Measurements from ENCODE around the gene CFH. TPM values are rescaled to one million over a fixed set of nuclear protein-coding genes. Genes with fewer than 3 reads are reported as not detected.
A peak's percentile ranks its signal among the peaks of the same experiment; 100 is the strongest.
"Not testable (repeated sequence)": the region's sequence is repeated elsewhere in the genome, so short reads cannot be mapped to it uniquely, and the experiment has no call there.

The CFH gene
- total and polyA plus RNA-seq, 7 donors: 5.3 to 40.2 (median 31.6) TPM

DNA sequence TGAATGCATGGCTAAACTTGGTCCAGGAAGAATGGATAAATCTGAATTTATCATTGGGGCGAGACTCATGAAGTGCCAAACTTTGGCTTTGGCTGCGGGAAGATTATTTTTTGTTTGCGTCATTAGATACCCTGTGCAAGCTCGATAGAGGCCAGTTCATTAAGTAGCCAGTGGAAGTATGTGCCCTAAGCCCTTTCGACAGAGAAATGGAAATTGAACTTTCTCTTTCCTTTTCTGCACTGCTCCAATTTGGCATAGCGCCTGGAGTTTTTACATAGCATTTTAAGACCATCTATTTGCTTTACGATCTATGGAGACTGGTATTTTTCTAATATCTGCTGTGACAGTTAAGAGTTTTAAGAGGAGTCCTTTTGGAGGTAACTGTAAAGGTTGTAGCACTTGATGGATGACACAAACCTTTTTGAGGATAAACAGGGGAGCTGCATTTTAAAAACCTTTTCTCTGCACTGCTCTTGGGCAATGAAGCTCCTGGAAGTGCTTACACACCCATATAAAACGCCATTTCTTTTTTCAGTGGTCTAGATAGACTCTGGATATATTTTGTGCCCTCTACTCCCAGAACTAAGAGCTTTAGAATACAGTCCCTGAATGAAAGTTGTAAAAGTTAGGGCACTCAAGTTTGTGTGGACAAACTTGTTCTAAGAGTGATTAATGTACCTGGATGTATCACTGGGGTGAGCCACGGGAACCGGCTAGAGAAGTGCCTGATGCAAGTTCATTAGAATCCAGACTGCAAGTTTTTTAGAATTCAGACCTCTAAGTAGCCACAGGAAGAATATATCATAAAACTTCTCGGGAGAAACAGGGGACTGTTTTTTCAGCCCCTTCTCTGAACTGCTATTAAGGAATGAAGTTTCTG is 81.5 kb downstream of the CFH start:
- Histone ChIP-seq H3K27ac (peak overlapping the region in 3 of 4 donors; percentile 18 to 62 (median 40)), H3K9me3 (no peaks in the 10 kb centered on the region), H3K27me3 (no peaks in the 10 kb centered on the region), H3K36me3 (no peaks in the 10 kb centered on the region), H3K4me3 (peak overlapping the region in 3 of 4 donors; percentile 23 to 29 (median 25)), H3K4me1 (peaks cover 0 to 10% (median 10%) of the 10 kb centered on the region in 4 donors)
- no peak for DNase-seq
- intact Hi-C loops (cut with DNase I): no loop called here
- 76 to 79% methylated on average over 11 of the region's 11 CpGs for WGBS, 2 donors
- TF ChIP-seq, protein P1, sequence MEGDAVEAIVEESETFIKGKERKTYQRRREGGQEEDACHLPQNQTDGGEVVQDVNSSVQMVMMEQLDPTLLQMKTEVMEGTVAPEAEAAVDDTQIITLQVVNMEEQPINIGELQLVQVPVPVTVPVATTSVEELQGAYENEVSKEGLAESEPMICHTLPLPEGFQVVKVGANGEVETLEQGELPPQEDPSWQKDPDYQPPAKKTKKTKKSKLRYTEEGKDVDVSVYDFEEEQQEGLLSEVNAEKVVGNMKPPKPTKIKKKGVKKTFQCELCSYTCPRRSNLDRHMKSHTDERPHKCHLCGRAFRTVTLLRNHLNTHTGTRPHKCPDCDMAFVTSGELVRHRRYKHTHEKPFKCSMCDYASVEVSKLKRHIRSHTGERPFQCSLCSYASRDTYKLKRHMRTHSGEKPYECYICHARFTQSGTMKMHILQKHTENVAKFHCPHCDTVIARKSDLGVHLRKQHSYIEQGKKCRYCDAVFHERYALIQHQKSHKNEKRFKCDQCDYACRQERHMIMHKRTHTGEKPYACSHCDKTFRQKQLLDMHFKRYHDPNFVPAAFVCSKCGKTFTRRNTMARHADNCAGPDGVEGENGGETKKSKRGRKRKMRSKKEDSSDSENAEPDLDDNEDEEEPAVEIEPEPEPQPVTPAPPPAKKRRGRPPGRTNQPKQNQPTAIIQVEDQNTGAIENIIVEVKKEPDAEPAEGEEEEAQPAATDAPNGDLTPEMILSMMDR (IDR thresholded peaks at IDR 0.05): no peak
- TF ChIP-seq POLR2A (IDR thresholded peaks at IDR 0.05) (no peak), POLR2AphosphoS5 (IDR thresholded peaks at IDR 0.05) (peak in 2 of 4 donors; percentile 57 to 60), EP300 (IDR thresholded peaks at IDR 0.05) (no peak)

- Histone ChIP-seq H3K27ac (peak overlapping the region in 3 of 4 donors; percentile 18 to 62 (median 40)), H3K27me3 (no peaks in the 10 kb centered on the region), H3K36me3 (no peaks in the 10 kb centered on the region), H3K9me3 (peaks cover 0 to 6% (median 0%) of the 10 kb centered on the region in 4 donors), H3K4me1 (peaks cover 0 to 10% (median 10%) of the 10 kb centered on the region in 4 donors), H3K4me3 (no peak overlapping the region)
- TF ChIP-seq POLR2AphosphoS5 (IDR thresholded peaks at IDR 0.05): no peak
- TF ChIP-seq, protein P1 (IDR thresholded peaks at IDR 0.05): no peak
- TF ChIP-seq EP300 (IDR thresholded peaks at IDR 0.05): no peak
- no peak for TF ChIP-seq POLR2A (IDR thresholded peaks at IDR 0.05)
- DNase-seq: no peak
- intact Hi-C loops (cut with DNase I): no loop called here
These were observed 82.2 kb downstream of the CFH start for GRCh38 chr1:196734006-196734405.

DNA sequence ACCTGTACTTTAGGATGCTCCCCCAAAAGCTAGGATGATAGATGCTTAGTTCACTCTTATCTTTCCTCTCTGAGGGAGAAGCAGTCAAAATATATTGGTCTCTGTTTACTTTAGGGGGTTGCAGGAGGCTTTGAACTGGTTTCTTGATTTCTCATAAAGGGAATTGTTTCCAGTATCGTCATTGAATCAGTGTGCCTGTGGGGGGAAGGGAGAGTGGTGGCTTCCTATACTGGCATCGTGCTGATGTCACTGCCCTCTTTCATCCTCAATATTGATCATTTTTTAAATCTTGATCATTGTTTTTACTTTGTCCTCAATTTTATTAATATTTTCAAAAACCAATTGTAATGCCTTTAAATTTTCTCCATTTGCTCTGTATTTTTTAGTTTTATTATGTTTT is 82.6 kb downstream of the CFH start:
- intact Hi-C loops (cut with DNase I): no loop called here
- H3K27me3 ChIP-seq: no peaks in the 10 kb centered on the region
- H3K9me3 ChIP-seq: peaks cover 0 to 7% (median 0%) of the 10 kb centered on the region in 4 donors
- WGBS, 2 donors: 74 to 79% methylated on average over 2 of the region's 2 CpGs
- H3K4me3 ChIP-seq: no peak overlapping the region
- no peaks in the 10 kb centered on the region for H3K36me3 ChIP-seq
- TF ChIP-seq EP300 (IDR thresholded peaks at IDR 0.05) (no peak), POLR2A (IDR thresholded peaks at IDR 0.05) (no peak), POLR2AphosphoS5 (IDR thresholded peaks at IDR 0.05) (no peak)
- TF ChIP-seq, protein P1 (IDR thresholded peaks at IDR 0.05): no peak
- H3K27ac ChIP-seq: no peak overlapping the region
- no peak for DNase-seq
- peaks cover 0 to 10% (median 10%) of the 10 kb centered on the region in 4 donors for H3K4me1 ChIP-seq

DNA sequence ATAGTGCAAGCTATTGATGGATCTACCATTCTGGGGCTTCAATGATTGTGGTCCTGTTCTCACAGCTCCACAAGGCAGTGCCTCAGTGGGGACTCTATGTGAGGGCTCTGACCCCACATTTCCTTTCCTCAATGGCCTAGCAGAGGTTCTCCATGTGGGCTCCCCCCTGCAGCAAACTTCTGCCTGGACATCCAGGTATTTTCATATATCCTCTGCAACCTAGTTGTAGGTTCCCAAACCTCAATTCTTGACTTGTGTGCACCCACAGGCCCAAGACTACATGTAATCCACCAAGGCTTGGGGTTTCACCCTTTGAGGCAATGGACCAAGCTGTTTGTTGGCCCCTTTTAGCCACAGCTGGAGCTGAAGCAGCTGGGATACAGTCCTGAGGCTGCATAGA is 86.9 kb downstream of the CFH start:
- H3K4me1 ChIP-seq: peaks cover 0 to 8% (median 4%) of the 10 kb centered on the region in 4 donors
- DNase-seq: no peak
- TF ChIP-seq POLR2A (IDR thresholded peaks at IDR 0.05): no peak
- TF ChIP-seq EP300 (IDR thresholded peaks at IDR 0.05): no peak
- TF ChIP-seq POLR2AphosphoS5 (IDR thresholded peaks at IDR 0.05): no peak
- TF ChIP-seq, protein P1 (IDR thresholded peaks at IDR 0.05): no peak
- no peaks in the 10 kb centered on the region for H3K27me3 ChIP-seq
- H3K27ac ChIP-seq: no peak overlapping the region
- no peaks in the 10 kb centered on the region for H3K36me3 ChIP-seq
- no peak overlapping the region for H3K4me3 ChIP-seq
- peaks cover 0 to 7% (median 0%) of the 10 kb centered on the region in 4 donors for H3K9me3 ChIP-seq
- intact Hi-C loops (cut with DNase I): no loop called here

DNA sequence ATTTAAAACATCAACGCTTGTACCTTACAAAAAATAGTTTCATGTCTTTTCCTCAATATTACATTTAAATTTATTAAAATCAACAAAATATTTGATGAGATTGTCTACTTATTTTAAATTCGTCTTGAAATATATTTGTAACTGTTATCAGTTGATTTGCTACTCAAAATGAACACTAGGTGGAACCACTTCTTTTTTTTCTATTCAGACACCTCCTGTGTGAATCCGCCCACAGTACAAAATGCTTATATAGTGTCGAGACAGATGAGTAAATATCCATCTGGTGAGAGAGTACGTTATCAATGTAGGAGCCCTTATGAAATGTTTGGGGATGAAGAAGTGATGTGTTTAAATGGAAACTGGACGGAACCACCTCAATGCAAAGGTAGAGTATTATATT is 91.4 kb downstream of the CFH start:
- DNase-seq; H3K9me3 ChIP-seq; H3K4me3 ChIP-seq; H3K4me1 ChIP-seq; H3K27me3 ChIP-seq; H3K36me3 ChIP-seq; H3K27ac ChIP-seq; intact Hi-C loops (cut with DNase I): not testable (repeated sequence)
- 31 to 54% methylated on average over 6 of the region's 6 CpGs for WGBS, 2 donors

DNA sequence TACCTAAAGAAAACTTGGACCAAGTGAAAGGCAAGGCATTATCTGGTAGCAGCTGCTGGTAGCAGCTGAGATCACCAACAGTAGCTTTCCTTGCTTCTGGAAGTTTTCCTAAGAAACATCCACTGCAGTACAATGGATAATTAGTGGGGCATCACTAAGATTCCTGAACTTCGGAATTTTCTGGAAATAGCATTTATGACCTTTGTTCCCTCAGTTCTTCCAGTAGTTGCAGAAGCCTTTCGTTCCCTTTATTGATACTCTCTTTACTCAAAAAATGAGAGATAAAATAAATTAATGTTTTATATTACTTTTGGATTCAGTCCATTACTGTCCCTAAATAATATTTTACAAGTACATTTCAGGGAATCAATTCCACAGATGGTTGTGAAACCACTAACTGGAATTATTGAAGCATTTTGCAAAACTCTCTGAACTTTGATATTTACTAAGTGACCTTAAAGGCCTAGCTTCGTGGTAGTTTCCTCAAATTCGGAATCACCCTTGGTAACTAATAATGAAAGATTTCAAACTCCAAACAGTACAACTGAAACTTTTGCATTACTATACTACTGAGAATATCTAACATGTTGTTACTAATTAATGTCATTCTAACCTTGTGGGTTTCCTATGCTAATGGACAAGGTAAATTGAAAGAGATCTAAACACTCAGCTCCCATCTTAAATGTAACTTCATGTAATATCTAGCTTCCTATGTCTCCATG is 113.3 kb downstream of the CFH start:
- H3K9me3 ChIP-seq; H3K27ac ChIP-seq; H3K4me1 ChIP-seq; H3K4me3 ChIP-seq; DNase-seq; intact Hi-C loops (cut with DNase I); H3K36me3 ChIP-seq; H3K27me3 ChIP-seq: not testable (repeated sequence)
- 60 to 80% methylated on average over 4 of the region's 4 CpGs for WGBS, 2 donors

DNA sequence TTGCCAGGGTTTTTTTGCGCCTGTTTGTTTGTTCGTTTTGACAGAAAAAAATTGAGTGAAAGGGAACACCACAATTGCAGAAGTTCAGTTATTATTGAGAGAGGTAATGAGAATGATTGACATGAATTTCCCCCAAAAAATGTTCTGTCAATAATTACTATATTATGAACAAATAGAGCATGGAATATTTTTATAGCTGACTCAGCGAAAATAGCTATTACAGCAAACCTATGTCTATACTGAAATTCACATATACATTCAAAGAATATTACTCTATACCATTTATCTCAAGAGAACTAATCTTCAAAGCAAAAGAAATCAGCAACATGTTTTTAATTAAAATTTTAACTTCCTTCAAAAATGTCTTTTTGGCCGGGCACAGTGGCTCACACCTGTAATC is 118.0 kb downstream of the CFH start:
- DNase-seq; H3K27ac ChIP-seq; H3K36me3 ChIP-seq; H3K9me3 ChIP-seq; H3K27me3 ChIP-seq; intact Hi-C loops (cut with DNase I); H3K4me3 ChIP-seq; H3K4me1 ChIP-seq: not testable (repeated sequence)
- 84 to 91% methylated on average over 4 of the region's 4 CpGs for WGBS, 2 donors
